ENCODE results near the gene SACM1L. TPM values are rescaled to one million over a fixed set of nuclear protein-coding genes. Genes with fewer than 3 reads are reported as not detected.

The SACM1L gene
- total RNA-seq, 4 donors from 2014 or later, result 7.7 to 28.7 (median 9.1) TPM

- Histone ChIP-seq H3K4me3 (no peak overlapping the region), H3K36me3 (no peaks in the 10 kb centered on the region), H3K4me1 (peaks cover 0 to 1% of the 10 kb centered on the region in 2 donors), H3K27ac (no peak overlapping the region), H3K9me3 (no peaks in the 10 kb centered on the region), H3K27me3 (no peaks in the 10 kb centered on the region)
- intact Hi-C loops (cut with DNase I; ENCODE audit: low total_unique reads) (no loop called here), in situ Hi-C loops (cut with MboI; ENCODE audit: low sequenced_read_pairs in 4 of 4) (loop anchor here (25.0 kb wide), 3 partner anchors 139 to 314 kb away; no protein-coding TSS in a partner anchor)
- no peak for ATAC-seq
- DNase-seq, result no peak
- TF ChIP-seq POLR2A (IDR thresholded peaks at IDR 0.05) (no peak), CTCF (IDR thresholded peaks at IDR 0.05 in 4 of 5, conservative IDR thresholded peaks at IDR 0.05 in 1 of 5) (no peak)
Observed at GRCh38 chr3:45773072-45773471, 83.9 kb downstream of the SACM1L start.

GRCh38 chr3:45773714-45774449 lies 84.7 kb downstream of the SACM1L start:
- Histone ChIP-seq H3K27ac (no peak overlapping the region), H3K9me3 (no peaks in the 10 kb centered on the region), H3K4me3 (no peak overlapping the region), H3K36me3 (no peaks in the 10 kb centered on the region), H3K27me3 (no peaks in the 10 kb centered on the region), H3K4me1 (peaks cover 0 to 9% of the 10 kb centered on the region in 2 donors)
- TF ChIP-seq POLR2A (IDR thresholded peaks at IDR 0.05) (no peak), CTCF (IDR thresholded peaks at IDR 0.05 in 4 of 5, conservative IDR thresholded peaks at IDR 0.05 in 1 of 5) (no peak)
- intact Hi-C loops (cut with DNase I; ENCODE audit: low total_unique reads), result no loop called here
- in situ Hi-C loops (cut with MboI; ENCODE audit: low sequenced_read_pairs in 4 of 4), result loop anchor here (25.0 kb wide), 3 partner anchors 138 to 313 kb away; no protein-coding TSS in a partner anchor
- DNase-seq (no peak), ATAC-seq (no peak)

GRCh38 chr3:45774581-45775521 lies 85.7 kb downstream of the SACM1L start:
- in situ Hi-C loops (cut with MboI; ENCODE audit: low sequenced_read_pairs in 4 of 4), result loop anchor here (25.0 kb wide), 3 partner anchors 137 to 312 kb away; no protein-coding TSS in a partner anchor
- H3K4me3 ChIP-seq, result no peak overlapping the region
- TF ChIP-seq CTCF (IDR thresholded peaks at IDR 0.05 in 4 of 5, conservative IDR thresholded peaks at IDR 0.05 in 1 of 5) (no peak), POLR2A (IDR thresholded peaks at IDR 0.05) (no peak)
- H3K36me3 ChIP-seq, result no peaks in the 10 kb centered on the region
- intact Hi-C loops (cut with DNase I; ENCODE audit: low total_unique reads), result no loop called here
- H3K27ac ChIP-seq, result no peak overlapping the region
- H3K27me3 ChIP-seq, result no peaks in the 10 kb centered on the region
- DNase-seq, result no peak
- no peak for ATAC-seq
- no peaks in the 10 kb centered on the region for H3K9me3 ChIP-seq
- H3K4me1 ChIP-seq, result peaks cover 0 to 9% of the 10 kb centered on the region in 2 donors

DNA sequence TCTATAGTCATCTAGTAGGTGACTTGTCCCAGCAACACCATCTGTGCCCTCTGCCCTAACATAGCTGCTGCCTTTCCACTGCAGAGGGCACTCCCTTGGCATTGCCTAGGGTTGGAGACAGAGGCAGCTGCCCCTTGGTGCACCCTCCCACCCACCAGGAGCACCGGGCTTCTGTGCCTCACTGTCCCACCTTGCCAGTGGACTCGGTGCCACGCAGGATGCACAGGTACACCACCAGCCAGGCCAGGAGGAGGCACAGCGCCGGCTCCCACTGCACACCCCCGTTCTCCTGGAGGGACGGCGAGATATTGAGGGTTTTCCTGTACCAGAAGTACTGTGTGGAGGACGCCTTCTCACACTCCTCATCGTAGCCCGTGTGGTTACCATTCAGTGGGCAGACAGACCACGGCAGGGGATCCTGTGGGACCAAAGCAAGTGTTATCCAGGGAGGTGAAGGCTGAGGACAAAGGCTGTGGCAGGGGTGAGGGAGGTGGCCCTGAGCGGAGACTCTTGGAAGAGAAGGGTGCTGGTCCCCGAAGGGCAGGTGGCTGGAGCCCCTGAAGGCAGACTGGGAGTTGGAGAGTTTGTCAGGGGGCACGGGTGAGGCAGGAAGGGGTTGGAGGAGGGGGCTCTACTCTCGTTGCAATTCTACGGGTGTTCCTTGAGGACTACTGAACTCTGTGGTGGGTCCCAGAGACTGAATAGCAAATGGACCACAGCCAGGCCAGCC lies 86.5 kb downstream of the SACM1L start:
- no peaks in the 10 kb centered on the region for H3K27me3 ChIP-seq
- no peak for ATAC-seq
- in situ Hi-C loops (cut with MboI; ENCODE audit: low sequenced_read_pairs in 4 of 4) (no loop called here), intact Hi-C loops (cut with DNase I; ENCODE audit: low total_unique reads) (no loop called here)
- no peak for TF ChIP-seq CTCF (IDR thresholded peaks at IDR 0.05 in 4 of 5, conservative IDR thresholded peaks at IDR 0.05 in 1 of 5)
- no peak for TF ChIP-seq POLR2A (IDR thresholded peaks at IDR 0.05)
- no peaks in the 10 kb centered on the region for H3K9me3 ChIP-seq
- no peaks in the 10 kb centered on the region for H3K36me3 ChIP-seq
- H3K27ac ChIP-seq, result no peak overlapping the region
- H3K4me1 ChIP-seq, result peaks cover 0 to 9% of the 10 kb centered on the region in 2 donors
- H3K4me3 ChIP-seq, result no peak overlapping the region
- DNase-seq, result no peak
